Ovary (tissue), 3 donors: Measurements from ENCODE around the gene PRDM16.

Source experiments
- CTCF ChIP-seq, 3 donors: fragments of 450-650 bp in 2 of 3; fragments of 200-600 bp in 1 of 3; IDR thresholded peaks; one replicate each; pipeline versions ENCODE4 v1.5.1 to v1.8.0; 2016 to 2022; ENCODE audit warnings: antibody characterized with exemption in 3 of 3, mild to moderate bottlenecking in 1 of 3
- POLR2A ChIP-seq: fragments of 450-650 bp; IDR thresholded peaks from one replicate; pipeline ENCODE4 v1.6.1; 2017; ENCODE audit warnings: antibody characterized with exemption, mild to moderate bottlenecking, moderate library complexity
- donor health status: DM: no; HTN: no; CAD: no.

GRCh38 chr1:3209201-3209600 lies 140.2 kb downstream of the PRDM16 start:
- TF ChIP-seq CTCF (IDR thresholded peaks at IDR 0.05) (no peak), POLR2A (no peak)
